Right lobe of liver (tissue), 6 donors: ENCODE data around the gene EDC4. TPM values are rescaled to one million over a fixed set of nuclear protein-coding genes. Genes with fewer than 3 reads are reported as not detected.
"Not testable (repeated sequence)": the region's sequence is repeated elsewhere in the genome, so short reads cannot be mapped to it uniquely, and the experiment has no call there.

Experiments used
- ATAC-seq, 4 donors: fragments of 200-7000 bp; cut with Tn5 transposase; one replicate each; pipeline ENCODE4 v1.9.1; 2020; ENCODE audit warnings: mild to moderate bottlenecking in 4 of 4, moderate library complexity in 4 of 4
- DNase-seq, 3 donors: peaks; one replicate each; pipeline ENCODE4 v3.0.0-alpha.2; 2020
- H3K27ac ChIP-seq, 3 donors: fragments of 200-600 bp; one replicate each; pipeline ENCODE4 v1.8.0; 2022
- H3K27me3 ChIP-seq, 2 donors: fragments of 200-600 bp; one replicate each; pipeline ENCODE4 v1.8.0; 2022
- H3K36me3 ChIP-seq, 4 donors: fragments of 200-600 bp; sonication (generic) in 1 of 4; one replicate each; pipeline versions ENCODE4 v1.5.1 to v1.8.0; 2017 to 2022; ENCODE audit warnings: control low read depth in 1 of 4
- H3K4me1 ChIP-seq, 4 donors: fragments of 200-600 bp; sonication (generic) in 1 of 4; one replicate each; pipeline versions ENCODE4 v1.5.1 to v1.8.0; 2017 to 2022; ENCODE audit warnings: control low read depth in 1 of 4
- H3K4me3 ChIP-seq, 3 donors: fragments of 200-600 bp; one replicate each; pipeline ENCODE4 v1.8.0; 2022
- H3K9me3 ChIP-seq, 4 donors: fragments of 200-600 bp; sonication (generic) in 1 of 4; one replicate each; pipeline versions ENCODE4 v1.5.1 to v1.8.0; 2017 to 2022; ENCODE audit warnings: control low read depth in 1 of 4
- POLR2A ChIP-seq: fragments of 450-650 bp; IDR thresholded peaks from one replicate; pipeline ENCODE4 v1.6.1; 2017; ENCODE audit warnings: antibody characterized with exemption, mild to moderate bottlenecking
- WGBS: methylation state at CpG from one replicate; pipeline ENCODE4 v1.1.6; 2018; ENCODE audit warnings: low coverage, low lambda C conversion rate; ENCODE audit not compliant: insufficient coverage; ENCODE audit errors: missing lambda C conversion rate; 5-methylcytosine and 5-hydroxymethylcytosine counted together
- intact Hi-C, 2 donors: fragments of 100-400 bp; cut with DNase I; formaldehyde crosslinking; loops; one replicate each; pipeline versions ENCODE4 v1.11.2 to v1.14.1; 2022
- total RNA-seq, 6 experiments: library from RNA; depleted of rRNA in 2 of 6; stranded (reverse); fragments of >200 nt in 2 of 6; fragmentation: NEBNext Ultra II Directional in 3 of 6; extraction: Animal tissue kit (Norgen Biotek cat#: 25700) in 3 of 6; gene quantifications; one replicate each; pipeline versions ENCODE4 v1.1.0 to v1.2.4, GENCODE V29; 2016 to 2023
- TF ChIP-seq, protein P1 (sequence below), 4 donors: fragments of 200-600 bp in 3 of 4; fragments of 450-650 bp in 1 of 4; IDR thresholded peaks; one replicate each; pipeline versions ENCODE4 v1.5.1 to v1.8.0; 2016 to 2022; ENCODE audit warnings: antibody characterized with exemption in 4 of 4, mild to moderate bottlenecking in 2 of 4
- donor health status: DM: no; HTN: yes; CAD: no.
- donor health status: DM: no; HTN: no; CAD: no.
- donor health status: DM: no; HTN: no; CAD: no.
- donor health status: DM: no; HTN: yes; CAD: no.
- donor health status: DM: no; HTN: yes; CAD: no.

Gene EDC4
- total RNA-seq, 6 experiments from 2014 or later: 16.2 to 25.4 (median 19.5) TPM

DNA sequence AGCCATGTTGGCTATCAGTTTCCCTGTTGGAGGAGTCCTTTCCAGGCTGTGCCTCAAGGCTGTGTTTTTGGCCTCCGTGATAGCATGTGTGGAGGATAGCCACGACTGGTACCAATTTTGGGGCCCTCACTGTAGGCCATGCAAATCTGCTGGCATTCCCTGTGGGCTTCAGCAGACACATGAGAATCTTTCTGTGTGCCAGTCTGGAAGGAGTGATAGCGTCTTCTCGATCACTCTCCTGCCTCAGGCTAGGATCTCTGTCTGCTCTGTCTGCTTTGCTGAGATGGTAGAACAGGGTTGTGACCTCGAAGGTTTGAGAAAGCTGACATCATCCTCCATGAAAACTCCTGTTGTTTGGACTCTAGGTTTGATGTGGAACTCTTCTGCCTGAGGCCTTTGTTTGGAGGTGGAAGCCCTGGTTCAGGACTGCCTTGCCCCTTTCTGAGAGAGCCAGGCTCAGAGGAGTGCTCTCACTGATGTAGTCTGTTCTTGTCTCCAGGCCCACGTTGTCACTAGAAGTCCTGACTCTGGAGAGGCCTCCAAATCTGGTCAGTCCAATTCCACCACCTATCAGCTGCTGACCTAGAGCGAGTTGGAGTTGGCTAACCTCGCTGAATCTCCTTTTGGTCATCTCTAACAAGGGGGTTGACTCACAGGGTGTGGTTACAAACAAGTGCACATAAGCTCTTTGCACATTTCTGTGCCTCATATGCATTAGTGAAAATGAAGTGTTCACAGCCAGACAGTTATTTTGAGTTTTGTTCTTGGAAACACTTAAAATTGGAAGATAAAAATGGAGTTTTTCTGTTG is 12.1 kb upstream of the EDC4 start:
- ATAC-seq: no peak
- Histone ChIP-seq H3K27ac (no peak overlapping the region), H3K4me1 (peaks cover 0 to 24% (median 17%) of the 10 kb centered on the region in 4 donors), H3K9me3 (no peaks in the 10 kb centered on the region), H3K4me3 (no peak overlapping the region), H3K27me3 (no peaks in the 10 kb centered on the region), H3K36me3 (peaks cover 0 to 8% (median 0%) of the 10 kb centered on the region in 4 donors)
- WGBS: 89% methylated on average over 6 of the region's 8 CpGs
- no peak for TF ChIP-seq POLR2A
- TF ChIP-seq, protein P1, sequence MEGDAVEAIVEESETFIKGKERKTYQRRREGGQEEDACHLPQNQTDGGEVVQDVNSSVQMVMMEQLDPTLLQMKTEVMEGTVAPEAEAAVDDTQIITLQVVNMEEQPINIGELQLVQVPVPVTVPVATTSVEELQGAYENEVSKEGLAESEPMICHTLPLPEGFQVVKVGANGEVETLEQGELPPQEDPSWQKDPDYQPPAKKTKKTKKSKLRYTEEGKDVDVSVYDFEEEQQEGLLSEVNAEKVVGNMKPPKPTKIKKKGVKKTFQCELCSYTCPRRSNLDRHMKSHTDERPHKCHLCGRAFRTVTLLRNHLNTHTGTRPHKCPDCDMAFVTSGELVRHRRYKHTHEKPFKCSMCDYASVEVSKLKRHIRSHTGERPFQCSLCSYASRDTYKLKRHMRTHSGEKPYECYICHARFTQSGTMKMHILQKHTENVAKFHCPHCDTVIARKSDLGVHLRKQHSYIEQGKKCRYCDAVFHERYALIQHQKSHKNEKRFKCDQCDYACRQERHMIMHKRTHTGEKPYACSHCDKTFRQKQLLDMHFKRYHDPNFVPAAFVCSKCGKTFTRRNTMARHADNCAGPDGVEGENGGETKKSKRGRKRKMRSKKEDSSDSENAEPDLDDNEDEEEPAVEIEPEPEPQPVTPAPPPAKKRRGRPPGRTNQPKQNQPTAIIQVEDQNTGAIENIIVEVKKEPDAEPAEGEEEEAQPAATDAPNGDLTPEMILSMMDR (IDR thresholded peaks at IDR 0.05): no peak
- intact Hi-C loops: no loop called here
- DNase-seq: no peak

DNA sequence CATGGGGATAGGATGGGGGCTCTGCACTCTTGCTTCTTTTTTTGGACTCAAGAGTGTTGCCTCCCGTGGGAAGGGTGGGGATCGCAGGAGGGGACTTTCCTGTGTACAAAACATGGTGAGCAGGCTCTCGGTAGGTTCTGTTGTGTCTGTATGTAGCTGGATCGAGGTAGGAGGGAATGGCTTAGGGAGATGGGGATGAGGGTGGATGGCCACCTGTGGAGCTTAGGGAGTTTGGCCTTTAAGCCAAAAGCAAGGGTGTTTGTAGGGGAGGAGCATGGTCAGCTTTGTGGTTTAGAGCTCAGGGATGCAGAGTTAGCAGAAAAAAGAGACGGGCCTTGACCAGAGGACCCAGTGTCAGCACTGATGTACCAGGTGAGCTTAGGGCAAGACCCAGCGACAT is 11.0 kb upstream of the EDC4 start:
- H3K27ac ChIP-seq: no peak overlapping the region

DNA sequence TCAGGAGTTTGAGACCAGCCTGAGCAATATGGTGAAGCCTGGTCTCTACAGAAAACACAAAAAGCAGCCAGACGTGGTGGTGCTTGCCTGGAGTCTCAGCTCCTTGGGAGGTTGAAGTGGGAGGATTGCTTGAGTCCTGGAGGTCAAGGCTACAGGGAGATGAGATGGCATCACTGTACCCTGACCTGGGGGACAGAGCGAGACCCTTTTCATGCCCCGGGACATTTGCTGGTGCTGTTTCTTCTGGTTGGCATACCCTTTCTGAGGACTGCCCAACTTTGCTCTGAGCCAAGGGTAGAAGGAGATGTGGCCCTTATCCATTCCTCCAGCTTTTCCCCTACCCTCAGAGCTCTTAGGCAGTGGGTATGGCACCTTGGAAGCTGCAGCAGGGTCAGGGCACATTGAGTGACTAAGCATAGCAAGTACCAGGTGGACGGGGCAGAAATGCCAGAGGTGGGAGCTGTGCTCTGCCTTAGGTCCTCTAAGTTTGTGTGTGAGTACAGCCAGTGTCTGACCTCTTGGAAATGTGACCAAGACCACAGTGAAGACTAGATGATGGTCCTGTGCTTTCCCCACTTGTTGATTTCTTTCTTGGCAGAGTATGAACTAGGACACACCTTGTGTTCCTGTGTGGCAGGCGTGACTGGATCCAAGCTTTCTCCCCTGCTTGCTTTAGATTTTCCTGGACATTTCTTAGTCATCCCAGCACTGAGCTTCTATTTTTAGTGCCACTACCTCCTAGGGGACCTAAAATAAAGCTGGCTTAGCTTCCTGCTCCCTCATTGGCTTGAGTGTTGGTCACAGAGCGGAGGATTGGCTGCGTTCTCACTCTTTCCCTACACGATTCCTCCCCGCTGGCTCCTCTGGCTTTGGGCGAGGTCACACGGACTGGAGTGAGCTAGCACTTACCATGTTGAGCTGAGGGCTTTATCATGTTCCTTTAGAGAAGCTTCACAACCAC is 9.9 kb upstream of the EDC4 start:
- H3K27ac ChIP-seq: no peak overlapping the region
- no peak for ATAC-seq
- no peak overlapping the region for H3K4me3 ChIP-seq
- H3K36me3 ChIP-seq: peaks cover 0 to 25% (median 0%) of the 10 kb centered on the region in 4 donors
- WGBS: 67% methylated on average over 9 of the region's 11 CpGs
- no peak for DNase-seq
- TF ChIP-seq POLR2A: no peak
- TF ChIP-seq, protein P1 (IDR thresholded peaks at IDR 0.05): no peak
- H3K27me3 ChIP-seq: no peaks in the 10 kb centered on the region
- H3K9me3 ChIP-seq: no peaks in the 10 kb centered on the region
- peaks cover 0 to 10% (median 5%) of the 10 kb centered on the region in 4 donors for H3K4me1 ChIP-seq
- intact Hi-C loops: no loop called here

More for the DNA sequence above, 11.0 kb upstream of the EDC4 start:
- DNase-seq: no peak
- Histone ChIP-seq H3K9me3 (no peaks in the 10 kb centered on the region), H3K4me3 (no peak overlapping the region), H3K27me3 (no peaks in the 10 kb centered on the region), H3K4me1 (peaks cover 0 to 20% (median 13%) of the 10 kb centered on the region in 4 donors), H3K36me3 (peaks cover 0 to 16% (median 0%) of the 10 kb centered on the region in 4 donors)
- no peak for TF ChIP-seq POLR2A
- TF ChIP-seq, protein P1 (IDR thresholded peaks at IDR 0.05): no peak
- WGBS: 87% methylated on average over 5 of the region's 6 CpGs
- no peak for ATAC-seq
- intact Hi-C loops: no loop called here

DNA sequence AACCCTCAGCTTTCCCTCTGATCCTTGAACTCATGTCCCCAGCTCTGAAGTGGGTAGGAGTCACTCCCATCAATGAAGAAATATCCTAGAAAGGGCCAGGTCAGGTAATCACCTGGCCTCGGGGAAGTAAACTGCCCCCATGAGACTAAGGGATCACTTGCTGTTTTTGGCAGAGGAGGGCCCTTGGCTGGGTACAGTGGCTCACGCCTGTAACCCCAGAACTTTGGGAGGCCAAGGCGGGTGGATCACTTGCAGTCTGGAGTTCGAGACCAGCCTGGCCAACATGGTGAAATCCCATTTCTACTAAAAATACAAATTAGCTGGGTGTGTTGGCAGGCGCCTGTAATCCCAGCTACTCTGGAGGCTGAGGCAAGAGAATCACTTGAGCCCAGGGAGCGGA is 8.8 kb upstream of the EDC4 start:
- intact Hi-C loops, H3K27me3 ChIP-seq, H3K27ac ChIP-seq, DNase-seq, H3K4me3 ChIP-seq, H3K9me3 ChIP-seq, ATAC-seq, H3K4me1 ChIP-seq: not testable (repeated sequence)
- H3K36me3 ChIP-seq: peaks cover 0 to 36% (median 5%) of the 10 kb centered on the region in 4 donors
- WGBS: 97% methylated on average over 6 of the region's 6 CpGs
